ENCODE results near the gene DYNLL2. TPM values are rescaled to one million over a fixed set of nuclear protein-coding genes. Genes with fewer than 3 reads are reported as not detected.

The DYNLL2 gene
- total RNA-seq, 1 experiment from 2014 or later, result 38.7 TPM

DNA sequence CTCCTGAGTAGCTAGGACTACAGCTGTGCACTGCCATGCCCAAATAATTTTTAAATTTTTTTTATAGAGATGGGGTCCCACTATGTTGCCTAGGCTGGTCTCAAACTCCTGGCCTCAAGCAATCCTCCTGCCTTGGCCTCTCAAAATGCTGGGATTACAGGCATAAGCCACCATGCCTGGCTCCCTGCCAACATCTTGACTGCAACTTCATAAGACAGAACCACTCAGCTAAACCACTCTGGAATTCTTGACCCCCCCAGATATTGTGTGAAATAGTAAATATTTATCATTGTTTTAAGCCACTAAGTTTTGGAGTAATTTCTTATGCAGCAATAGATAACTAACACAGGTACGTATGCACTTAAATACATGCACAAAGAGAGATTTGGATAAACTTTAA is 26.0 kb downstream of the DYNLL2 start:
- H3K27ac Mint-ChIP-seq, result no peak overlapping the region
- H4K5ac ChIP-seq (ENCODE audit: insufficient read length, low read depth, low read length), result no peak overlapping the region

More for the DNA sequence above, 26.0 kb downstream of the DYNLL2 start:
- no peaks in the 10 kb centered on the region for H4K20me1 ChIP-seq (ENCODE audit: control insufficient read depth, insufficient read depth, insufficient read length)
- H2BK120ac ChIP-seq (ENCODE audit: low read depth, low read length, poor library complexity, severe bottlenecking), result no peak overlapping the region
- H4K91ac ChIP-seq (ENCODE audit: insufficient read length, low read depth, low read length), result no peak overlapping the region
- DNase-seq, result no peak
- no peak overlapping the region for H4K8ac ChIP-seq (replicated peaks; ENCODE audit: insufficient read length, low read depth, low read length)
- H3T11ph ChIP-seq (ENCODE audit: low read length), result no peak overlapping the region
- H3K23me2 ChIP-seq (ENCODE audit: insufficient read length, low read depth, low read length, poor library complexity, severe bottlenecking), result no peaks in the 10 kb centered on the region
- H3K36me3 Mint-ChIP-seq (ENCODE audit: insufficient read depth in 1 of 3, low read depth in 3 of 3), result no peaks in the 10 kb centered on the region; a peak in 1 of 7 replicates
- no peaks in the 10 kb centered on the region; a peak in 2 of 5 replicates for H3K9me3 Mint-ChIP-seq
- WGBS (ENCODE audit: extremely low coverage, insufficient read length, low lambda C conversion rate), result no CpG with 5 or more reads among the region's 1 CpG
- no peak overlapping the region for H2AFZ ChIP-seq (ENCODE audit: low read length)
- no peaks in the 10 kb centered on the region for H3K27me3 ChIP-seq (ENCODE audit: insufficient read depth, low read length)
- H2BK12ac ChIP-seq (ENCODE audit: insufficient read length, low read depth, low read length), result no peak overlapping the region
- no peak overlapping the region for H2AK5ac ChIP-seq (ENCODE audit: insufficient read length, low read length)
- H3K23ac ChIP-seq (ENCODE audit: insufficient read length, low read depth, low read length), result no peak overlapping the region
- TF ChIP-seq, protein P1, sequence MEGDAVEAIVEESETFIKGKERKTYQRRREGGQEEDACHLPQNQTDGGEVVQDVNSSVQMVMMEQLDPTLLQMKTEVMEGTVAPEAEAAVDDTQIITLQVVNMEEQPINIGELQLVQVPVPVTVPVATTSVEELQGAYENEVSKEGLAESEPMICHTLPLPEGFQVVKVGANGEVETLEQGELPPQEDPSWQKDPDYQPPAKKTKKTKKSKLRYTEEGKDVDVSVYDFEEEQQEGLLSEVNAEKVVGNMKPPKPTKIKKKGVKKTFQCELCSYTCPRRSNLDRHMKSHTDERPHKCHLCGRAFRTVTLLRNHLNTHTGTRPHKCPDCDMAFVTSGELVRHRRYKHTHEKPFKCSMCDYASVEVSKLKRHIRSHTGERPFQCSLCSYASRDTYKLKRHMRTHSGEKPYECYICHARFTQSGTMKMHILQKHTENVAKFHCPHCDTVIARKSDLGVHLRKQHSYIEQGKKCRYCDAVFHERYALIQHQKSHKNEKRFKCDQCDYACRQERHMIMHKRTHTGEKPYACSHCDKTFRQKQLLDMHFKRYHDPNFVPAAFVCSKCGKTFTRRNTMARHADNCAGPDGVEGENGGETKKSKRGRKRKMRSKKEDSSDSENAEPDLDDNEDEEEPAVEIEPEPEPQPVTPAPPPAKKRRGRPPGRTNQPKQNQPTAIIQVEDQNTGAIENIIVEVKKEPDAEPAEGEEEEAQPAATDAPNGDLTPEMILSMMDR (conservative IDR thresholded peaks at IDR 0.05), result no peak
- no peak overlapping the region for H2BK20ac ChIP-seq (ENCODE audit: low read depth, low read length, poor library complexity, severe bottlenecking)
- no peak overlapping the region for H3K4me2 ChIP-seq (ENCODE audit: insufficient read depth, insufficient read length, low read length)
- H3K4me1 ChIP-seq (ENCODE audit: insufficient read depth, low read length), result no peaks in the 10 kb centered on the region
- H3K4ac ChIP-seq (ENCODE audit: low read depth, low read length), result no peak overlapping the region
- no peak overlapping the region for H3K9ac ChIP-seq (ENCODE audit: extremely low read depth, insufficient read length, low read length)
- no peak overlapping the region for H3K18ac ChIP-seq (ENCODE audit: insufficient read length, low read depth, low read length)
- no peak overlapping the region for H3K14ac ChIP-seq (ENCODE audit: insufficient read depth, low read length)
- peaks cover 12% of the 10 kb centered on the region for H3K27me3 Mint-ChIP-seq (ENCODE audit: low read depth)
- no peaks in the 10 kb centered on the region for H3K79me1 ChIP-seq (ENCODE audit: insufficient read depth, low read depth, low read length, poor library complexity, severe bottlenecking)
- no peaks in the 10 kb centered on the region for H3K9me3 ChIP-seq (ENCODE audit: control insufficient read depth, low read depth, low read length)
- H3K79me2 ChIP-seq (ENCODE audit: insufficient read depth, low read length), result no peaks in the 10 kb centered on the region
- no peak overlapping the region for H3K27ac ChIP-seq (ENCODE audit: insufficient read length, low read depth, low read length)
- no peak overlapping the region for H3K56ac ChIP-seq (ENCODE audit: insufficient read length, low read depth, low read length)
- no peak overlapping the region for H2BK5ac ChIP-seq (ENCODE audit: insufficient read length, low read length)
- H3K4me3 Mint-ChIP-seq, result no peak overlapping the region
- H3K4me1 Mint-ChIP-seq, result no peaks in the 10 kb centered on the region
- no peak overlapping the region for H2BK15ac ChIP-seq (ENCODE audit: low read depth, low read length)

Measured in H9 (cell line).